Endothelial cell of umbilical vein (primary cell): Measurements from ENCODE around the gene LRRC47. TPM values are rescaled to one million over a fixed set of nuclear protein-coding genes. Genes with fewer than 3 reads are reported as not detected.

Experiments used
- BruUV-seq: library from RNA; stranded (reverse); fragments of 400-500 nt; replicated peaks from 2 replicates; lab custom pipeline; 2021; lab: Mats Ljungman, UMichigan
- CTCF ChIA-PET: fragments of 300-600, 350-600 bp; sonication (Branson Sonifier 250); formaldehyde crosslinking; loops from one replicate; lab custom pipeline; 2021; ENCODE audit warnings: antibody characterized with exemption, inconsistent platforms; lab: Charles Lee
- POLR2A ChIA-PET: fragments of 300-600, 350-600 bp; sonication (Branson Sonifier 250); formaldehyde crosslinking; loops from one replicate; lab custom pipeline; 2021; ENCODE audit warnings: antibody characterized with exemption, inconsistent platforms; lab: Charles Lee
- DNase-seq: peaks from one replicate; pipeline ENCODE4 v3.0.0-alpha.2; 2011; ENCODE audit warnings: low read depth, low spot score
- FAIRE-seq: peaks from 2 replicates; lab custom pipeline; 2011; peaks lifted over from hg19 to GRCh38; lab: Jason Lieb, UNC
- H2AFZ ChIP-seq: 2 replicates; pipeline ENCODE4 v1.6.0; 2012; ENCODE audit warnings: low read depth, low read length, control low read depth, inconsistent platforms
- H3K27ac ChIP-seq: 2 replicates; pipeline ENCODE4 v1.5.1; 2011; ENCODE audit warnings: low read depth, mild to moderate bottlenecking, control low read depth, low read length, moderate library complexity; ENCODE audit not compliant: insufficient read depth
- H3K27me3 ChIP-seq, 2 experiments: 2 replicates each; pipeline versions ENCODE4 v1.6.0 to v1.6.1; 2011; ENCODE audit warnings: low read length in 2 of 2, mixed read lengths in 1 of 2; ENCODE audit not compliant: control insufficient read depth in 2 of 2, insufficient read depth in 2 of 2
- H3K36me3 ChIP-seq, 2 experiments: 2 replicates in 1 of 2; 3 replicates in 1 of 2; pipeline ENCODE4 v1.5.1; 2011; ENCODE audit warnings: low read length in 2 of 2, mild to moderate bottlenecking in 1 of 2, moderate library complexity in 1 of 2; ENCODE audit not compliant: control insufficient read depth in 2 of 2, insufficient read depth in 2 of 2; ENCODE audit errors: extremely low read depth in 1 of 2
- H3K4me1 ChIP-seq: 3 replicates; pipeline ENCODE4 v1.5.1; 2011; ENCODE audit warnings: mild to moderate bottlenecking, low read length; ENCODE audit not compliant: control insufficient read depth, insufficient read depth; ENCODE audit errors: extremely low read depth
- H3K4me2 ChIP-seq: 2 replicates; pipeline ENCODE4 v1.6.1; 2011; ENCODE audit warnings: low read length, control low read depth, mixed read lengths; ENCODE audit not compliant: insufficient read depth
- H3K4me3 ChIP-seq, 3 experiments: fragments of 200-600 bp in 1 of 3; sonication (generic), shearing (Covaris generic) in 1 of 3; replicated peaks in 1 of 3; 2 replicates each; pipeline ENCODE4 v1.5.1; 2011 to 2016; ENCODE audit warnings: control low read depth in 3 of 3, low read length in 3 of 3, mild to moderate bottlenecking in 2 of 3, inconsistent platforms in 1 of 3, low read depth in 1 of 3, moderate library complexity in 1 of 3; ENCODE audit not compliant: insufficient read depth in 1 of 3
- H3K79me2 ChIP-seq: 2 replicates; pipeline ENCODE4 v1.6.0; 2012; ENCODE audit warnings: low read length, inconsistent platforms; ENCODE audit not compliant: control insufficient read depth, insufficient read depth
- H3K9ac ChIP-seq: replicated peaks from 2 replicates; pipeline ENCODE3; 2011; ENCODE audit warnings: low read length, control low read depth; ENCODE audit not compliant: insufficient read depth; ENCODE audit errors: extremely low read depth
- H3K9me1 ChIP-seq: replicated peaks from 3 replicates; pipeline ENCODE4 v1.6.0; 2011; ENCODE audit warnings: mild to moderate bottlenecking, low read length; ENCODE audit not compliant: control insufficient read depth, insufficient read depth; ENCODE audit errors: extremely low read depth
- H3K9me3 ChIP-seq: replicated peaks from 2 replicates; pipeline ENCODE4 v1.5.1; 2012; ENCODE audit warnings: low read length, inconsistent platforms; ENCODE audit not compliant: control insufficient read depth, insufficient read depth
- H4K20me1 ChIP-seq: replicated peaks from 2 replicates; pipeline ENCODE3; 2011; ENCODE audit warnings: mild to moderate bottlenecking, low read length; ENCODE audit not compliant: control insufficient read depth, insufficient read depth; ENCODE audit errors: extremely low read depth
- POLR2A ChIP-seq: IDR thresholded peaks from 2 replicates; pipeline ENCODE4 v1.6.1; 2012; ENCODE audit warnings: low read depth, mild to moderate bottlenecking, control low read depth, low read length
- POLR2AphosphoS5 ChIP-seq: IDR thresholded peaks from 2 replicates; pipeline ENCODE4 v1.6.1; 2012; ENCODE audit warnings: low read depth, mild to moderate bottlenecking, control low read depth, low read length, moderate library complexity; ENCODE audit not compliant: insufficient read depth
- dilution Hi-C: fragments of 300-500 bp; cut with MboI; formaldehyde crosslinking; loops from one replicate; pipeline ENCODE4 v1.15.0; 2019; ENCODE audit warnings: low sequenced_read_pairs; ENCODE audit not compliant: extremely low pct_ligation_motif_present
- intact Hi-C: fragments of 100-400 bp; cut with micrococcal nuclease; formaldehyde crosslinking; loops from one replicate; pipeline ENCODE4 v1.10.0; 2022
- polyA plus RNA-seq, 4 experiments: library from polyadenylated mRNA; depleted of rRNA in 3 of 4; stranded (reverse) in 3 of 4; unstranded in 1 of 4; fragments of >200 nt; gene quantifications; 2 replicates each; pipeline versions ENCODE4 v1.2.1 to v1.2.3, GENCODE V29; 2011 to 2012; ENCODE audit warnings: missing spikeins in 1 of 4
- total RNA-seq: library from RNA; stranded (reverse); gene quantifications from 2 replicates; pipeline ENCODE4 v1.2.3, GENCODE V29; 2021
- TF ChIP-seq, protein P1 (sequence below): IDR thresholded peaks from 2 replicates; pipeline ENCODE4 v1.6.1; 2011; ENCODE audit not compliant: insufficient read depth, insufficient read length

Gene LRRC47
- total and polyA plus RNA-seq, 2 donors (not counting 3 experiments of a cell fraction or from before 2014, with no cell fraction given), result 23.7 to 42.5 TPM

DNA sequence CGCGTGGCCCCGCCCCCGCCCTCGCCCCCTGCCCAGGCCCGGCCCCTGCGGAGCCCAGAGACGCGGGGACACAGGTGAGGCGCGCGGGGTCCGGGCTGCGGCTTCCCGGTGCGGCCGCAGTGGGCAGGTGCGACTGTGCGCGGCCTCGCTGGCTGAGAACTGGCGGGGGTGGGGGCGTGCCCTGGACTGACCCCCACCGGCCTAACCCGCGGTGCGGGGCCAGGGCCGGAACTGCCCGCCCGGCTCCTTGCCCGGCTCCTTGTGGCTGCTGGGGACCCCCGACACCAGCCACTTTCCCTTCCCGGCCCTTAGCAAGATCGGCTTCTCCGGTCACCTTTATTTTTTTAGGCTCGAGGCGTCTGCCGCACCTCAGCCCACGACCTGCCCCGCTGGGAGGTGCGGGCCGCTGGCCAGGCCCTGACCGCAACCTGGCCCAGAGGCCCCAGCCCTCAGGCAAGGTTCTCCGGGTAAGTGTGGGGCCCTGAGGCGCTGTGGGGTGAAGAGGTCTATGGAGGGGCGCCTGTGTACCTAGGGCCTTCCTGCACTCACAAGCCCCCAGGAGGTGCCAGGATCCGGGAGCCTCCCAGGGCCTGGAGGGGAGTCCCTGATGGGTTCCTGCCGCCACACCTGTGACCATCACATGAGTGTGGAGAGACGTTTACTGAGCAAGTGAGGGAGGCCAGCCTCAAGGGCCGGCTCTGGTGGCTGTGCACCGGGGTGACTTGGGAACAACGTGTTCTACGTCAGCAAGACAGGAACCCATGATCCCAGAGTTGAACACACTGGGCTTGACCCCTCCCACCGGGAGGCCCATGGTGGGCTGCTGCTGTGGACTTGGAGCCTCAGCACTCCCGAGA, 23.4 kb downstream of the LRRC47 start, which contains the start of gene SMIM1:
SMIM1 (plus strand) TSS at position 35 of the 857 bp plus-strand sequence. CDS start 2,625 bp downstream, outside the sequence.
- BruUV-seq, result no TSS peak
- peak within 1 kb of the TSS; percentile 90 for H2AFZ ChIP-seq
- CTCF ChIA-PET, result interaction anchor here (0.7 kb wide), 1 partner anchor 48 kb away, joined by 4 read pairs; no protein-coding TSS in a partner anchor
- DNase-seq, result no peak
- H3K4me3 ChIP-seq, result peak within 1 kb of the TSS; percentile 35 to 51 (median 49)
- no peak for TF ChIP-seq POLR2A
- no peak for FAIRE-seq
- H3K27ac ChIP-seq, result no peak within 1 kb of the TSS
- no peaks in the 10 kb centered on the region for H3K79me2 ChIP-seq
- POLR2A ChIA-PET, result no interaction called here
- intact Hi-C loops (loop anchor here (1.0 to 5.0 kb wide), 3 partner anchors 23 to 129 kb away; partner anchors contain the start of genes C1orf174 and LRRC47), dilution Hi-C loops (no loop called here)
- no peaks in the 10 kb centered on the region for H3K9me1 ChIP-seq
- no peaks in the 10 kb centered on the region for H3K36me3 ChIP-seq
- H3K9ac ChIP-seq, result no peak within 1 kb of the TSS
- no peaks in the 10 kb centered on the region for H3K27me3 ChIP-seq
- H3K9me3 ChIP-seq, result no peaks in the 10 kb centered on the region
- H3K4me1 ChIP-seq, result peaks cover 6% of the 10 kb centered on the region
- H3K4me2 ChIP-seq, result peak within 1 kb of the TSS; percentile 62
- H4K20me1 ChIP-seq, result no peaks in the 10 kb centered on the region

DNA sequence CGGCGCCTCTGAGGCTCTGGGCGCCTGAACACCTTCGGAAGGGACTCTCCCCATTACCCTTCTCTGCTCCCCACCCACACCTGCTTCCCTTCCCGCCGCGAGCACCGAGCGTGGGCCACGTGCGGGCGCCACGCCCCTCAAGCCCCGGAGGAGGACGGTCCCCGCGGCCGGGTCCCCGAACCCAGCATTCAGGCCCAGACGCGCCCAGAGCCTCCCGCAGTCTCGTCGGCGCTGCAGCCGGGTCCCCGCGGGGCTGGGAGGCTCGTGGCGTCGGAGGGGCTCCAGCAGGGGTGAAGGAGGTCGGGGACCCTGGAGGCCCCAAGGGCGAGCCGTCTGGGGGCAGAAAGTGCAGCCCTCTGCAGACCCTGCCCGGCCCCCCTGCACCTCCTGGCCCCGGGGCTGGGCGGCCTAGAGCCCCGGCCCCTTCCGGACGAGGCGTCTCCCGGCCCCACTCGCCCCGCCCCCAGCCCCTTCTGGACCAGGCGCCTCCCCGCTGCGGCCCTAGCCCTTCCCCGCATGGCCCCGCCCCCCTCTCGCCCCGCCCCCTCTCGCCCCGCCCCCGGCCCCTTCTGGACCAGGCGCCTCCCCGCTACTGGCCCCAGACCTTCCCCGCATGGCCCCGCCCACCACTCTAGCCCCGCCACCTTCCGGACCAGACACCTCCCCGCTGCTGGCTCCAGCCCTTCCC, 24.1 kb downstream of the LRRC47 start:
- intact Hi-C loops, result loop anchor here (1.0 to 5.0 kb wide), 3 partner anchors 24 to 130 kb away; partner anchors contain the start of genes C1orf174 and LRRC47
- Histone ChIP-seq H3K27me3 (no peaks in the 10 kb centered on the region), H4K20me1 (no peaks in the 10 kb centered on the region), H3K27ac (no peak overlapping the region), H3K4me2 (peak overlapping the region; percentile 62), H3K9ac (no peak overlapping the region), H3K79me2 (no peaks in the 10 kb centered on the region), H3K4me1 (peaks cover 6% of the 10 kb centered on the region), H3K4me3 (peak overlapping the region; percentile 35 to 51 (median 49)), H3K9me1 (no peaks in the 10 kb centered on the region), H3K36me3 (no peaks in the 10 kb centered on the region), H2AFZ (peak overlapping the region; percentile 90), H3K9me3 (no peaks in the 10 kb centered on the region)
- no TSS peak for BruUV-seq
- TF ChIP-seq, protein P1, sequence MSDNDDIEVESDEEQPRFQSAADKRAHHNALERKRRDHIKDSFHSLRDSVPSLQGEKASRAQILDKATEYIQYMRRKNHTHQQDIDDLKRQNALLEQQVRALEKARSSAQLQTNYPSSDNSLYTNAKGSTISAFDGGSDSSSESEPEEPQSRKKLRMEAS, result peak; percentile 5
- TF ChIP-seq POLR2AphosphoS5, result no peak
- DNase-seq (peak; percentile 72), FAIRE-seq (no peak)
- ChIA-PET POLR2A (no interaction called here), CTCF (no interaction called here)
- dilution Hi-C loops, result no loop called here
